ENCODE measurements around the gene SDS.

Gene SDS

GRCh38 chr12:113428482-113428881 lies 24.8 kb upstream of the SDS start:
- no peak overlapping the region for H3K4me3 ChIP-seq (ENCODE audit: low read depth, low read length)
- DNase-seq (ENCODE audit: low read depth): no peak

- no peak overlapping the region for H3K4me3 ChIP-seq (ENCODE audit: low read depth, low read length)
- no peak for DNase-seq (ENCODE audit: low read depth)
Observed at GRCh38 chr12:113427882-113428281, 24.2 kb upstream of the SDS start.

GRCh38 chr12:113425960-113426453 lies 22.3 kb upstream of the SDS start:
- H3K4me3 ChIP-seq (ENCODE audit: low read depth, low read length): no peak overlapping the region
- DNase-seq (ENCODE audit: low read depth): no peak

GRCh38 chr12:113424915-113425823 lies 21.5 kb upstream of the SDS start:
- no peak overlapping the region for H3K4me3 ChIP-seq (ENCODE audit: low read depth, low read length)
- no peak for DNase-seq (ENCODE audit: low read depth)

GRCh38 chr12:113424456-113424855 lies 20.8 kb upstream of the SDS start:
- no peak overlapping the region for H3K4me3 ChIP-seq (ENCODE audit: low read depth, low read length)
- DNase-seq (ENCODE audit: low read depth): no peak

- no peak for DNase-seq (ENCODE audit: low read depth)
- peak overlapping the region; percentile 71 for H3K4me3 ChIP-seq (ENCODE audit: low read depth, low read length)
Observed at GRCh38 chr12:113422886-113423669, 19.4 kb upstream of the SDS start.

- peak; percentile 64 for DNase-seq (ENCODE audit: low read depth)
- H3K4me3 ChIP-seq (ENCODE audit: low read depth, low read length): peak within 1 kb of the TSS; percentile 71
Observed at GRCh38 chr12:113422030-113422885, 18.6 kb upstream of the SDS start, which contains the start of gene SDSL. Gene SDSL, plus strand, starts transcription at chr12:113422380. Its CDS starts 5,603 bp downstream, at chr12:113427983.

- H3K4me3 ChIP-seq (ENCODE audit: low read depth, low read length): no peak overlapping the region
- no peak for DNase-seq (ENCODE audit: low read depth)
Observed at GRCh38 chr12:113420996-113421595, 17.4 kb upstream of the SDS start.

GRCh38 chr12:113418213-113418879 lies 14.7 kb upstream of the SDS start:
- no peak overlapping the region for H3K4me3 ChIP-seq (ENCODE audit: low read depth, low read length)
- no peak for DNase-seq (ENCODE audit: low read depth)

GRCh38 chr12:113416091-113416754 lies 12.5 kb upstream of the SDS start:
- H3K4me3 ChIP-seq (ENCODE audit: low read depth, low read length): no peak overlapping the region
- no peak for DNase-seq (ENCODE audit: low read depth)

GRCh38 chr12:113414519-113415038 lies 10.9 kb upstream of the SDS start:
- DNase-seq (ENCODE audit: low read depth): no peak
- no peak overlapping the region for H3K4me3 ChIP-seq (ENCODE audit: low read depth, low read length)

- H3K4me3 ChIP-seq (ENCODE audit: low read depth, low read length): no peak overlapping the region
- no peak for DNase-seq (ENCODE audit: low read depth)
Observed at GRCh38 chr12:113413488-113413939, 9.8 kb upstream of the SDS start.

- no peak overlapping the region for H3K4me3 ChIP-seq (ENCODE audit: low read depth, low read length)
- no peak for DNase-seq (ENCODE audit: low read depth)
Observed at GRCh38 chr12:113409462-113410124, 5.9 kb upstream of the SDS start.

GRCh38 chr12:113408756-113409298 lies 5.1 kb upstream of the SDS start:
- no peak for DNase-seq (ENCODE audit: low read depth)
- no peak overlapping the region for H3K4me3 ChIP-seq (ENCODE audit: low read depth, low read length)

GRCh38 chr12:113407931-113408600 lies 4.4 kb upstream of the SDS start:
- DNase-seq (ENCODE audit: low read depth): no peak
- H3K4me3 ChIP-seq (ENCODE audit: low read depth, low read length): no peak overlapping the region

- H3K4me3 ChIP-seq (ENCODE audit: low read depth, low read length): no peak overlapping the region
Observed at GRCh38 chr12:113405694-113406093, 2.0 kb upstream of the SDS start.

More at GRCh38 chr12:113405694-113406093, 2.0 kb upstream of the SDS start:
- no peak for DNase-seq (ENCODE audit: low read depth)

Data from skeletal muscle cell (primary cell).